MM.1S (cell line): ENCODE results near the gene NCAM2.

ENCODE experiments used
- DNase-seq: peaks from one replicate; pipeline ENCODE4 v3.0.0-alpha.2; 2015
- H2AFZ ChIP-seq: fragments of 300-600 bp; sonication (generic); 2 replicates; pipeline ENCODE4 v1.6.0; 2016; ENCODE audit warnings: antibody characterized with exemption, low read length
- H3F3A ChIP-seq: fragments of 300-600 bp; sonication (generic); 2 replicates; pipeline ENCODE4 v1.6.1; 2016; ENCODE audit warnings: mild to moderate bottlenecking, antibody characterized with exemption, low read length, moderate library complexity, mixed read lengths; ENCODE audit not compliant: insufficient read depth
- H3K27ac ChIP-seq: fragments of 300-600 bp; sonication (generic); 2 replicates; pipeline ENCODE4 v1.5.1; 2016; ENCODE audit warnings: mild to moderate bottlenecking, low read length
- H3K27me3 ChIP-seq: fragments of 300-600 bp; sonication (generic); replicated peaks from 2 replicates; pipeline ENCODE4 v1.6.0; 2016; ENCODE audit warnings: low read length; ENCODE audit not compliant: insufficient read depth
- H3K36me3 ChIP-seq: fragments of 300-600 bp; sonication (generic); replicated peaks from 2 replicates; pipeline ENCODE4 v1.6.1; 2016; ENCODE audit warnings: mild to moderate bottlenecking, low read length, mixed read lengths; ENCODE audit not compliant: insufficient read depth
- H3K4me1 ChIP-seq: fragments of 300-600 bp; sonication (generic); 2 replicates; pipeline ENCODE4 v1.6.1; 2016; ENCODE audit warnings: low read length, mixed read lengths
- H3K4me2 ChIP-seq: fragments of 300-600 bp; sonication (generic); 2 replicates; pipeline ENCODE4 v1.6.0; 2016; ENCODE audit warnings: low read depth, low read length
- H3K4me3 ChIP-seq: fragments of 300-600 bp; sonication (generic); 2 replicates; pipeline ENCODE4 v1.5.1; 2016; ENCODE audit warnings: low read length, mixed read lengths
- H3K79me2 ChIP-seq: fragments of 300-600 bp; sonication (generic); 2 replicates; pipeline ENCODE4 v1.6.1; 2016; ENCODE audit warnings: mixed run types, low read length, mixed read lengths
- H3K9ac ChIP-seq: fragments of 300-600 bp; sonication (generic); 2 replicates; pipeline ENCODE4 v1.6.1; 2016; ENCODE audit warnings: low read length, mixed read lengths
- H3K9me2 ChIP-seq: fragments of 300-600 bp; sonication (generic); replicated peaks from 2 replicates; pipeline ENCODE4 v1.6.1; 2016; ENCODE audit warnings: mild to moderate bottlenecking, low read length, mixed read lengths; ENCODE audit not compliant: insufficient read depth
- H3K9me3 ChIP-seq: fragments of 300-600 bp; sonication (generic); replicated peaks from 2 replicates; pipeline ENCODE4 v1.6.1; 2016; ENCODE audit warnings: mild to moderate bottlenecking, low read length, mixed read lengths; ENCODE audit not compliant: insufficient read depth
- H4K20me1 ChIP-seq: fragments of 300-600 bp; sonication (generic); 2 replicates; pipeline ENCODE4 v1.6.1; 2016; ENCODE audit warnings: mild to moderate bottlenecking, low read length, moderate library complexity, mixed read lengths; ENCODE audit not compliant: insufficient read depth
- EZH2 ChIP-seq: fragments of 300-600 bp; sonication (generic); optimal IDR thresholded peaks from 2 replicates; pipeline ENCODE3; 2017; ENCODE audit warnings: low read depth, mild to moderate bottlenecking, antibody characterized with exemption, low read length, mixed read lengths
- EZH2phosphoT487 ChIP-seq: fragments of 300-600 bp; sonication (generic); IDR thresholded peaks from 2 replicates; pipeline ENCODE4 v1.6.1; 2018; ENCODE audit warnings: antibody characterized with exemption, low read length
- TF ChIP-seq, protein P1 (sequence below): fragments of 300-600 bp; sonication (generic); IDR thresholded peaks from 2 replicates; pipeline ENCODE4 v1.5.1; 2016; ENCODE audit warnings: antibody characterized with exemption, low read length, mixed read lengths

Gene NCAM2

DNA sequence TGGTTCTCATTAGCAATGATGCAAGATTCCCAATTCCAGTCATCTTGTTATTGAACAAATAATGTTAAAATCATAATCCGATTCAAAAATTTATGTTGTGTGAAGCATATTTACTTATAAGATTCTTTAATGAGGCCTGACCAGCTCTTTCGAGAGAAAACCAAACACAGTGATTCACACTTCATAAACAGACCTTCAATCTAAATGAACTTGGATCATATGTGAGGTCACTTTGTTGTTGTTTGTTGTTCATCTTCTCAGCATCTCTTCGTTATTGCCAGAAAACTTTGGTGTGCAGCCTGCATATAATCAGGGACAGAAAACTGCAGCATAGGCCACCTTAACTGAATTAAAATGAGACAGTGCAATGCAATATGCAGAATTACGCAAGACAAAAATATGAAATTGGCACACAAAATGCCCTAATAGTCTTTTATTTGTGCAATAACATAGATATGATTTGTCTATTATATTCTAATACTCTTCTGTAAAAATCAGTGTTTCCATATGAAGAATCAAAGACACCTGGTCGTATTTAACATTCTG is 30.1 kb downstream of the NCAM2 start:
- Histone ChIP-seq H4K20me1 (no peaks in the 10 kb centered on the region), H3K4me2 (no peak overlapping the region), H3K9me3 (no peaks in the 10 kb centered on the region), H3F3A (no peaks in the 10 kb centered on the region), H3K79me2 (no peaks in the 10 kb centered on the region), H3K27ac (no peak overlapping the region), H3K9me2 (no peaks in the 10 kb centered on the region), H3K9ac (no peak overlapping the region), H3K27me3 (no peaks in the 10 kb centered on the region), H2AFZ (no peak overlapping the region), H3K4me1 (no peaks in the 10 kb centered on the region), H3K36me3 (no peaks in the 10 kb centered on the region), H3K4me3 (no peak overlapping the region)
- TF ChIP-seq EZH2phosphoT487 (no peak), EZH2 (no peak)
- TF ChIP-seq, protein P1, sequence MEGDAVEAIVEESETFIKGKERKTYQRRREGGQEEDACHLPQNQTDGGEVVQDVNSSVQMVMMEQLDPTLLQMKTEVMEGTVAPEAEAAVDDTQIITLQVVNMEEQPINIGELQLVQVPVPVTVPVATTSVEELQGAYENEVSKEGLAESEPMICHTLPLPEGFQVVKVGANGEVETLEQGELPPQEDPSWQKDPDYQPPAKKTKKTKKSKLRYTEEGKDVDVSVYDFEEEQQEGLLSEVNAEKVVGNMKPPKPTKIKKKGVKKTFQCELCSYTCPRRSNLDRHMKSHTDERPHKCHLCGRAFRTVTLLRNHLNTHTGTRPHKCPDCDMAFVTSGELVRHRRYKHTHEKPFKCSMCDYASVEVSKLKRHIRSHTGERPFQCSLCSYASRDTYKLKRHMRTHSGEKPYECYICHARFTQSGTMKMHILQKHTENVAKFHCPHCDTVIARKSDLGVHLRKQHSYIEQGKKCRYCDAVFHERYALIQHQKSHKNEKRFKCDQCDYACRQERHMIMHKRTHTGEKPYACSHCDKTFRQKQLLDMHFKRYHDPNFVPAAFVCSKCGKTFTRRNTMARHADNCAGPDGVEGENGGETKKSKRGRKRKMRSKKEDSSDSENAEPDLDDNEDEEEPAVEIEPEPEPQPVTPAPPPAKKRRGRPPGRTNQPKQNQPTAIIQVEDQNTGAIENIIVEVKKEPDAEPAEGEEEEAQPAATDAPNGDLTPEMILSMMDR: no peak
- no peak for DNase-seq

DNA sequence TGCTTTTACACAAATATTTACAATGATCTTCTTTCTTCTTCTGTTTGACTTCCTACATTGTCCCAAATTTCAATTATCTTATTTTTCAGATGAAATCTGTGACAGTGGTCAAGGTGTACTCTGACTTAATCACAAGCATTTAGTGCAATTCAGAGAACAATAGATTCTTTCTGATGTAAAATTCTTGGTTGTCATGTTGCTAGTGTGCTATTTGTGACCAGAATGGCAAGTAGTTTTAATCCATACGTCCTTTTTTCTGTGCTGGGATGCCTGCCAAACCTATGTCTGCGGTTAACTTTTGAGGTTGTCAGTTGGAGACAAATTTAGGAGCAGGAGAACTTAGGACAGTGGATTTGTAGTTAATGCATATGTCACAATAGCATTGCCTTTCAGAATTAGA is 31.0 kb downstream of the NCAM2 start:
- H2AFZ ChIP-seq: no peak overlapping the region
- no peaks in the 10 kb centered on the region for H3K9me3 ChIP-seq
- no peaks in the 10 kb centered on the region for H3K9me2 ChIP-seq
- no peak overlapping the region for H3K9ac ChIP-seq
- H3K27ac ChIP-seq: no peak overlapping the region
- no peaks in the 10 kb centered on the region for H3K4me1 ChIP-seq
- H3K4me2 ChIP-seq: no peak overlapping the region
- TF ChIP-seq, protein P1: no peak
- no peak for TF ChIP-seq EZH2phosphoT487
- no peak for TF ChIP-seq EZH2
- H3F3A ChIP-seq: no peaks in the 10 kb centered on the region
- no peaks in the 10 kb centered on the region for H3K79me2 ChIP-seq
- H4K20me1 ChIP-seq: no peaks in the 10 kb centered on the region
- no peak overlapping the region for H3K4me3 ChIP-seq
- no peaks in the 10 kb centered on the region for H3K27me3 ChIP-seq
- H3K36me3 ChIP-seq: no peaks in the 10 kb centered on the region
- no peak for DNase-seq

- no peaks in the 10 kb centered on the region for H3K9me2 ChIP-seq
- no peak for DNase-seq
- H3K9ac ChIP-seq: no peak overlapping the region
- H3K79me2 ChIP-seq: no peaks in the 10 kb centered on the region
- H3K27ac ChIP-seq: no peak overlapping the region
- TF ChIP-seq, protein P1: no peak
- no peak for TF ChIP-seq EZH2
- no peak for TF ChIP-seq EZH2phosphoT487
- H3K9me3 ChIP-seq: no peaks in the 10 kb centered on the region
- no peaks in the 10 kb centered on the region for H4K20me1 ChIP-seq
- no peak overlapping the region for H3K4me3 ChIP-seq
- H3K36me3 ChIP-seq: no peaks in the 10 kb centered on the region
- no peaks in the 10 kb centered on the region for H3K27me3 ChIP-seq
- H3K4me1 ChIP-seq: no peaks in the 10 kb centered on the region
- H3F3A ChIP-seq: no peaks in the 10 kb centered on the region
- no peak overlapping the region for H2AFZ ChIP-seq
- no peak overlapping the region for H3K4me2 ChIP-seq
These were observed 32.1 kb downstream of the NCAM2 start for GRCh38 chr21:21030311-21030710.
